Left lung (tissue), 10 donors: ENCODE results near the gene PLA2G2D. TPM values are rescaled to one million over a fixed set of nuclear protein-coding genes. Genes with fewer than 3 reads are reported as not detected.

Experiments used
- ATAC-seq: fragments of 200-7000 bp; cut with Tn5 transposase; one replicate; pipeline ENCODE4 v1.9.1; 2020; ENCODE audit warnings: moderate library complexity
- DNase-seq, 4 donors: peaks; one replicate each; pipeline ENCODE4 v3.0.0-alpha.2; 2013 to 2020
- H3K27ac ChIP-seq, 2 donors: fragments of 200-600 bp; sonication (generic) in 1 of 2; one replicate each; pipeline versions ENCODE4 v1.5.0 to v1.8.0; 2020 to 2021
- H3K27me3 ChIP-seq, 2 donors: fragments of 200-600 bp; sonication (generic) in 1 of 2; one replicate each; pipeline versions ENCODE4 v1.5.0 to v1.8.0; 2020 to 2021
- H3K36me3 ChIP-seq, 2 donors: fragments of 200-600 bp; sonication (generic) in 1 of 2; one replicate each; pipeline versions ENCODE4 v1.5.0 to v1.8.0; 2020 to 2021
- H3K4me1 ChIP-seq, 2 donors: fragments of 200-600 bp; one replicate each; pipeline ENCODE4 v1.8.0; 2021
- H3K4me3 ChIP-seq, 2 donors: fragments of 200-600 bp; sonication (generic) in 1 of 2; one replicate each; pipeline versions ENCODE4 v1.5.0 to v1.8.0; 2020 to 2021; ENCODE audit warnings: mild to moderate bottlenecking in 1 of 2
- H3K9me3 ChIP-seq, 2 donors: fragments of 200-600 bp; sonication (generic) in 1 of 2; one replicate each; pipeline versions ENCODE4 v1.5.0 to v1.8.0; 2020 to 2021
- CTCF ChIP-seq, 2 donors: fragments of 200-600 bp; sonication (generic) in 1 of 2; IDR thresholded peaks; one replicate each; pipeline versions ENCODE4 v1.5.0 to v1.8.0; 2021; ENCODE audit warnings: antibody characterized with exemption in 2 of 2
- intact Hi-C, 2 donors: fragments of 100-400 bp; cut with DNase I; formaldehyde crosslinking; loops; one replicate each; pipeline versions ENCODE4 v1.11.2 to v1.14.2; 2022
- polyA plus RNA-seq, 6 donors: library from polyadenylated mRNA; unstranded; fragments of 120-200 nt; gene quantifications; one replicate each; pipeline ENCODE4 v1.2.1, GENCODE V29; 2013; ENCODE audit not compliant: insufficient read length in 6 of 6
- total RNA-seq, 2 donors: library from RNA; stranded (reverse); fragmentation: NEBNext Ultra II Directional; extraction: Animal tissue kit (Norgen Biotek cat#: 25700); gene quantifications; one replicate each; pipeline ENCODE4 v1.2.1, GENCODE V29; 2021
- donor health status: DM: no; HTN: yes; CAD: no.
- donor health status: DM: no; HTN: no; CAD: no.

Gene PLA2G2D
- total and polyA plus RNA-seq, 8 donors: 0.07 to 0.15 (median 0.09) TPM; not detected in 3

- intact Hi-C loops: no loop called here
- Histone ChIP-seq H3K9me3 (no peaks in the 10 kb centered on the region), H3K4me3 (no peak overlapping the region), H3K4me1 (peaks cover 0 to 3% of the 10 kb centered on the region in 2 donors), H3K27ac (no peak overlapping the region), H3K27me3 (peaks cover 0 to 24% of the 10 kb centered on the region in 2 donors), H3K36me3 (no peaks in the 10 kb centered on the region)
- no peak for TF ChIP-seq CTCF (IDR thresholded peaks at IDR 0.05)
- DNase-seq: no peak
- no peak for ATAC-seq
Observed at GRCh38 chr1:20076710-20077461, 42.5 kb downstream of the PLA2G2D start.

GRCh38 chr1:20076223-20076622 lies 43.1 kb downstream of the PLA2G2D start:
- no peaks in the 10 kb centered on the region for H3K36me3 ChIP-seq
- ATAC-seq: no peak
- no peak for TF ChIP-seq CTCF (IDR thresholded peaks at IDR 0.05)
- no peak overlapping the region for H3K4me3 ChIP-seq
- intact Hi-C loops: no loop called here
- peaks cover 0 to 3% of the 10 kb centered on the region in 2 donors for H3K4me1 ChIP-seq
- no peak overlapping the region for H3K27ac ChIP-seq
- no peaks in the 10 kb centered on the region for H3K9me3 ChIP-seq
- no peak for DNase-seq
- H3K27me3 ChIP-seq: peaks cover 0 to 24% of the 10 kb centered on the region in 2 donors

GRCh38 chr1:20075345-20075744 lies 44.0 kb downstream of the PLA2G2D start:
- intact Hi-C loops: no loop called here
- Histone ChIP-seq H3K4me3 (no peak overlapping the region), H3K27me3 (peaks cover 0 to 16% of the 10 kb centered on the region in 2 donors), H3K27ac (no peak overlapping the region), H3K4me1 (peaks cover 0 to under 1% of the 10 kb centered on the region in 2 donors), H3K36me3 (no peaks in the 10 kb centered on the region), H3K9me3 (no peaks in the 10 kb centered on the region)
- no peak for TF ChIP-seq CTCF (IDR thresholded peaks at IDR 0.05)
- ATAC-seq: no peak
- DNase-seq: no peak

GRCh38 chr1:20074725-20075171 lies 44.6 kb downstream of the PLA2G2D start:
- DNase-seq (no peak), ATAC-seq (no peak)

More at GRCh38 chr1:20074725-20075171, 44.6 kb downstream of the PLA2G2D start:
- no peak overlapping the region for H3K4me3 ChIP-seq
- no peaks in the 10 kb centered on the region for H3K4me1 ChIP-seq
- intact Hi-C loops: no loop called here
- H3K27ac ChIP-seq: no peak overlapping the region
- H3K9me3 ChIP-seq: no peaks in the 10 kb centered on the region
- TF ChIP-seq CTCF (IDR thresholded peaks at IDR 0.05): no peak
- peaks cover 0 to 10% of the 10 kb centered on the region in 2 donors for H3K27me3 ChIP-seq
- no peaks in the 10 kb centered on the region for H3K36me3 ChIP-seq
